ENCODE measurements around the gene BNIP2.

BNIP2 gene

DNA sequence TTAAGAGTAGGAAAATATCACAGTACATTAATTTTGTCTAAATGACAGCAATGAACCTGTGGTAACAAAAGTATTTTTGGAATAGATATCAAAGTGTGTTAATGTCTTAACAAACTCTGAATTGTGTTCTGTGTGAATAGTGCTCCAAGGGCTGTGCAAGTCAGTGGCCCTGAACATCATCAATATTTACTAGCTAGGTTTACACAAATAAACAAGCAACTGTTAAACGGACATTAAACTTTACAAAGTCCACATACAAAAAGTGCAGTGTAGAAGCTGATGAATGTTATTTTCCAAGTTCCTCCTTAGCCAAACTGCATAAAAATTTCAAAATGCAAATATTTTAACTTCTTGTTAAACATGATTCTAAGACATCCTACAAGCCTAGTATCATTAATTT is 29.8 kb downstream of the BNIP2 start:
- H3K4me3 ChIP-seq (ENCODE audit: control insufficient read depth, low read depth, low read length): no peak overlapping the region
- TF ChIP-seq, protein P1, sequence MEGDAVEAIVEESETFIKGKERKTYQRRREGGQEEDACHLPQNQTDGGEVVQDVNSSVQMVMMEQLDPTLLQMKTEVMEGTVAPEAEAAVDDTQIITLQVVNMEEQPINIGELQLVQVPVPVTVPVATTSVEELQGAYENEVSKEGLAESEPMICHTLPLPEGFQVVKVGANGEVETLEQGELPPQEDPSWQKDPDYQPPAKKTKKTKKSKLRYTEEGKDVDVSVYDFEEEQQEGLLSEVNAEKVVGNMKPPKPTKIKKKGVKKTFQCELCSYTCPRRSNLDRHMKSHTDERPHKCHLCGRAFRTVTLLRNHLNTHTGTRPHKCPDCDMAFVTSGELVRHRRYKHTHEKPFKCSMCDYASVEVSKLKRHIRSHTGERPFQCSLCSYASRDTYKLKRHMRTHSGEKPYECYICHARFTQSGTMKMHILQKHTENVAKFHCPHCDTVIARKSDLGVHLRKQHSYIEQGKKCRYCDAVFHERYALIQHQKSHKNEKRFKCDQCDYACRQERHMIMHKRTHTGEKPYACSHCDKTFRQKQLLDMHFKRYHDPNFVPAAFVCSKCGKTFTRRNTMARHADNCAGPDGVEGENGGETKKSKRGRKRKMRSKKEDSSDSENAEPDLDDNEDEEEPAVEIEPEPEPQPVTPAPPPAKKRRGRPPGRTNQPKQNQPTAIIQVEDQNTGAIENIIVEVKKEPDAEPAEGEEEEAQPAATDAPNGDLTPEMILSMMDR (IDR thresholded peaks at IDR 0.05; ENCODE audit: control insufficient read depth, insufficient read depth, low read depth, low read length, missing control alignments): no peak
- no peak for DNase-seq (ENCODE audit: low read depth)

DNA sequence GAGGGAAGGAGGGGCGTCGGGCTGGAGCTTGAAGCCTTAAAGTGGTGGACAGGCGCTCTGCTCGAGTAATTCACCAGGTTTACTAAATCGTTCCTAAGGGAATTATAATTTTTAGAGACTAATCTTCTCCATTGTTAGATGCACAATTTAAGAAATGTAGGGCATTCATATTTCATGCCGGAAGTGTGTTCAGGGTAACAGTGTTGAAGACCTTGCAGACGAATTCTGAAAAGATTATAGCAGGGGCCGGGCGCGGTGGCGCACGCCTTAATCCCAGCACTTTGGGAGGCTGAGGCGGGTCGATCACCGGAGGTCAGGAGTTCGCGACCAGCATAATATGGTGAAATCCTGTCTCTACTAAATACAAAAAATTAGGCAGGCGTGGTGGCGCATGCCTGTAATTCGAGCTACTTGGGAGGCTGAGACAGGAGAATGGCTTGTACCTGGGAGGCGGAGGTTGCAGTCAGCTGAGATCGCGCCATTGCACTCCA is 31.4 kb downstream of the BNIP2 start:
- H3K4me3 ChIP-seq (ENCODE audit: control insufficient read depth, low read depth, low read length): peak overlapping the region; percentile 83
- no peak for DNase-seq (ENCODE audit: low read depth)
- TF ChIP-seq, protein P1 (IDR thresholded peaks at IDR 0.05; ENCODE audit: control insufficient read depth, insufficient read depth, low read depth, low read length, missing control alignments): no peak

DNA sequence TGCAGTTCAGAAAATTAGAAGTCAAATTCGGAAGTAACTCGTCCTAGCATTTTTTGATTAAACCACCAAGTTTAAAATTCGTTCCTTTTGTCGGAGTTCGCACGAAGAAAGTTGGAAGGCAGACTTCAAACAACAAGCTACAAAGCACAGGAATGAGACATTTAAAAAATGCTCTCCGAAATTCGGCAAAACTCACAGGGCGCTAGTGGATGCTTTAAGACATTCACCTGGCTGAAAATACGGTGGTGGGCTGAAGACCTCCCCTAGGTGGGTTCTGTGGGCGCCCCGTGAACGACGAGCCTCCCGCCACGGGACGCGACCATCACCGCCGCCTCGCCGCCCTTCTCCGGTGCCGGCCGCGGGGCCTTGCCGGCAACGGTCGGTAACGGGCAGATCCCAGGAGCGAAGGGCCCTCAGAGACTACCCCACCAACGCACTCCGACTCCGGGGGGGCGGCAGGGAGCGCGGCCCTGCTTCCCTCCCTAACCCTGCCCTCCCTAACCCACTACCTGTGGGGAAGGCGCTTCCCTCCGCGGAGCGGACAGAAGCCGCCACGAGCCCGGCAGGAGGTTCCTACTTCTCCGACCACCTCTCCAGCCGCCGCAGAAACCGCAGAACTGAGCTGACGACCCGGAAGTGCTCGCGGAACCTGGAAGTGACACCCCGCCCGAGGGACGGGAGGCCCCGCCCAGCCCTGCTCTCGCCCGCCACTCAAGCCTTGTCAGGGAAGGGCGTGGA is 32.1 kb downstream of the BNIP2 start, which contains the start of gene GTF2A2:
Gene GTF2A2, minus strand, starts transcription at position 619 of the 738 bp plus-strand sequence. CDS start 5,238 bp downstream, outside the sequence.
- TF ChIP-seq, protein P1 (IDR thresholded peaks at IDR 0.05; ENCODE audit: control insufficient read depth, insufficient read depth, low read depth, low read length, missing control alignments): no peak
- DNase-seq (ENCODE audit: low read depth): peak; percentile 57
- H3K4me3 ChIP-seq (ENCODE audit: control insufficient read depth, low read depth, low read length): peak within 1 kb of the TSS; percentile 83

DNA sequence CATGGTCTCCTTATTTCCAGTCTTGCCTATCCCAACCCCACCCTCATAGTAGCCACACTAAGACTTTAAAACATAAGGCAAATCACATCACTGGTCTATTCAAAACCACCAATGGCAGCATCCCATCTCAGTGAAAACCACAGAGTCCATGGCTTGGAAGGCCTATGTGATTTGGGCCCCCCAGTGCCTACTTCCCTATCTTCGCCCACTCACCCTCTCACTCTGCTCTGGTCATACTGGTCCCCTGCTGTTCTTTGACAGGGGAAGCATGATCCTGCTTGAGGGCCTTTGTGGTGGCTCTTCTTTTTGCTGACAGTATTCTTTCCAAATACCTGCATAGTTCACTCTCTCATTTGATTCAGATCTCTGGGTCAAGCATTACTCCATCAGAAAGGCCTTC is 35.1 kb downstream of the BNIP2 start:
- DNase-seq (ENCODE audit: low read depth): no peak
- no peak overlapping the region for H3K4me3 ChIP-seq (ENCODE audit: control insufficient read depth, low read depth, low read length)
- TF ChIP-seq, protein P1 (IDR thresholded peaks at IDR 0.05; ENCODE audit: control insufficient read depth, insufficient read depth, low read depth, low read length, missing control alignments): no peak

DNA sequence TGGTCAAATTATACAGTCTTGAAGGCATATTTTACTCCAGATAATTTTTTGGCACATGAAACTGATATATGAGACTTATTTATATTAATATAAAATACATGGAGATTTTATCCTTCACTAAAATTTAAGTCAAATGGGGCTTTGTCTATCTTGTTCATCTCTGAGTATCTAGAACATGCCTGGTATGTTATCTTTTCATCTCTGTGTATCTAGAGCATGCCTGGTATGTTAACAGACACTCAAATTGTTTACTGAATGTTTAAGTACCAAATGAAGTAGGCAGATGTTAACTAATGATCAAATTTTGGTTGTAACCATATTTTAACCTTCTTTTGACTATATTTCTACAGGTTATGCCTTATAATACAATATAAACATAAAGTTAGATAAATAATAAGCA is 39.5 kb downstream of the BNIP2 start:
- TF ChIP-seq, protein P1 (IDR thresholded peaks at IDR 0.05; ENCODE audit: control insufficient read depth, insufficient read depth, low read depth, low read length, missing control alignments): no peak
- DNase-seq (ENCODE audit: low read depth): no peak
- H3K4me3 ChIP-seq (ENCODE audit: control insufficient read depth, low read depth, low read length): no peak overlapping the region

DNA sequence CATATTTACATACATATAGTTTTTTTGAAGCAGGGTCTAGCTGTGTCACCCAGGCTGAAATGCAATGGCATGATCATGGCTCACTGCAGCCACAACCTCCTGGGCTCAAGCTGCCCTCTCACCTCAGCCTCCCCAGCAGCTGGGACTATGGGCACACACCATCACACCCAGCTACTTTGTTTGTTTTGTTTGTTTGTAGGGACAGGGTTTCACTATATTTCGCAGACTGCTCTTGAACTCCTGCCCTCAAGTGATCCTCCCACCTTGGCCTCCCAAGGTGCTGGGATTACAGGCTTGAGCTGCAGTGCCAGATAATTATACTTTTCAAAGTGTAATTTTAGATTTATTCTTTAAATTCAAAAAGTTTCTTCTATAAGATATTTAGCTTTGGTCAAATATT is 42.0 kb downstream of the BNIP2 start:
- H3K4me3 ChIP-seq (ENCODE audit: control insufficient read depth, low read depth, low read length): no peak overlapping the region
- TF ChIP-seq, protein P1 (IDR thresholded peaks at IDR 0.05; ENCODE audit: control insufficient read depth, insufficient read depth, low read depth, low read length, missing control alignments): no peak
- no peak for DNase-seq (ENCODE audit: low read depth)

Measured in AG09309 (cell line).